ENCODE results near the gene TMEM81. TPM values are rescaled to one million over a fixed set of nuclear protein-coding genes. Genes with fewer than 3 reads are reported as not detected.
A peak's percentile ranks its signal among the peaks of the same experiment; 100 is the strongest.

Gene TMEM81
- total RNA-seq, 1 donor from 2014 or later: 3.7 TPM

DNA sequence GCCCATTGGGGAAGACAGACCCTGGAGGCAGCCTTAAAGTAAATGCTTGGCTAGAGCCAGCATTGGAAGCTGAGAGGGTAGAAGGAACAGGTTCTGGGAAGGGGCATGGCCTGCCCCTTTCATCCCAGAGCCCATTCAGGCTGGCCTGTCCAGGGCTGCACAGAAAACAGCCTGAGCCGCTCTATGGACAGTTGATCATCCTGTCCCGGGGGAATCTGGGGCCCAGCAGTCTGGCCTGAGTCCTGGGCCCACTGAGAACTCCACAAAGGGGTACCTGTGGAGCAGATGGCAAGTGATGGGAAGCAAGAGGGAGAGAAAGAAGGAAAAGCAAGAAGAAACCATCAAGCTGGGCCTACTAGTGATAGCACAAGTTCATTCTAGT is 13.2 kb downstream of the TMEM81 start:
- Mint-ChIP-seq H3K27ac (ENCODE audit: unreplicated experiment) (no peak overlapping the region), H3K4me1 (ENCODE audit: low read depth) (peaks cover 8% of the 10 kb centered on the region), H3K9me3 (ENCODE audit: low read depth) (no peaks in the 10 kb centered on the region), H3K36me3 (ENCODE audit: low read depth) (no peaks in the 10 kb centered on the region), H3K27me3 (ENCODE audit: low read depth) (no peaks in the 10 kb centered on the region), H3K4me3 (ENCODE audit: unreplicated experiment) (no peak overlapping the region)
- peak; percentile 36 for DNase-seq (ENCODE audit: low spot score)
- TF ChIP-seq, protein P1, sequence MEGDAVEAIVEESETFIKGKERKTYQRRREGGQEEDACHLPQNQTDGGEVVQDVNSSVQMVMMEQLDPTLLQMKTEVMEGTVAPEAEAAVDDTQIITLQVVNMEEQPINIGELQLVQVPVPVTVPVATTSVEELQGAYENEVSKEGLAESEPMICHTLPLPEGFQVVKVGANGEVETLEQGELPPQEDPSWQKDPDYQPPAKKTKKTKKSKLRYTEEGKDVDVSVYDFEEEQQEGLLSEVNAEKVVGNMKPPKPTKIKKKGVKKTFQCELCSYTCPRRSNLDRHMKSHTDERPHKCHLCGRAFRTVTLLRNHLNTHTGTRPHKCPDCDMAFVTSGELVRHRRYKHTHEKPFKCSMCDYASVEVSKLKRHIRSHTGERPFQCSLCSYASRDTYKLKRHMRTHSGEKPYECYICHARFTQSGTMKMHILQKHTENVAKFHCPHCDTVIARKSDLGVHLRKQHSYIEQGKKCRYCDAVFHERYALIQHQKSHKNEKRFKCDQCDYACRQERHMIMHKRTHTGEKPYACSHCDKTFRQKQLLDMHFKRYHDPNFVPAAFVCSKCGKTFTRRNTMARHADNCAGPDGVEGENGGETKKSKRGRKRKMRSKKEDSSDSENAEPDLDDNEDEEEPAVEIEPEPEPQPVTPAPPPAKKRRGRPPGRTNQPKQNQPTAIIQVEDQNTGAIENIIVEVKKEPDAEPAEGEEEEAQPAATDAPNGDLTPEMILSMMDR (IDR thresholded peaks at IDR 0.05): no peak

DNA sequence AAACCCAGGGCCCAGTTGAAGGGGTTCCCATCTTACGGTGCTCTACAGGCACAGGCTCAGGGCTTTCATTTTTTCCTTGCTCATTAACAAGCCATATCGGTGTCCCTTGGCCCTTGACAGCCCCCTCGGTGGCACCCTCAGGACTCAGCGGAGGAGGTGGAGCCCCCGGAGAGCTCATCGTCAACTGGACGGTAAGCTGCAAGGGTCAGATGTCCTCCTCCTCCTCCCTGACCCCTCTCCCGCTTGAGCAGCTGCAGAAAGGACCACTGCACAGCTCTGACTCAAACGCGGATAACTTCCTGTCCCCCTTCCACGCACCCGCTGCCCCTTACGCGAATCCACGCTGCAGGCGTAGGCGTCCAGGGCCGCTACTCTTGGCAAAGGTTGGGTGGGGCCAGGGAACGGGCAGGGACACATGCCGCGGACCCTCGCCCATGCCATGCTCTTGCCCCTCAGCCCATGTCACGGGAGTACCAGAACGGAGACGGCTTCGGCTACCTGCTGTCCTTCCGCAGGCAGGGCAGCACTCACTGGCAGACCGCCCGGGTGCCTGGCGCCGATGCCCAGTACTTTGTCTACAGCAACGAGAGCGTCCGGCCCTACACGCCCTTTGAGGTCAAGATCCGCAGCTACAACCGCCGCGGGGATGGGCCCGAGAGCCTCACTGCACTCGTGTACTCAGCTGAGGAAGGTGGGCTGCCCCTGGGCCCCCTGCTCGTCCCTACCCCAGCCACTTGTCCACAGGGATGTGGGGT is 14.7 kb downstream of the TMEM81 start:
- H3K27me3 Mint-ChIP-seq (ENCODE audit: low read depth): no peaks in the 10 kb centered on the region
- peak; percentile 94 for DNase-seq (ENCODE audit: low spot score)

DNA sequence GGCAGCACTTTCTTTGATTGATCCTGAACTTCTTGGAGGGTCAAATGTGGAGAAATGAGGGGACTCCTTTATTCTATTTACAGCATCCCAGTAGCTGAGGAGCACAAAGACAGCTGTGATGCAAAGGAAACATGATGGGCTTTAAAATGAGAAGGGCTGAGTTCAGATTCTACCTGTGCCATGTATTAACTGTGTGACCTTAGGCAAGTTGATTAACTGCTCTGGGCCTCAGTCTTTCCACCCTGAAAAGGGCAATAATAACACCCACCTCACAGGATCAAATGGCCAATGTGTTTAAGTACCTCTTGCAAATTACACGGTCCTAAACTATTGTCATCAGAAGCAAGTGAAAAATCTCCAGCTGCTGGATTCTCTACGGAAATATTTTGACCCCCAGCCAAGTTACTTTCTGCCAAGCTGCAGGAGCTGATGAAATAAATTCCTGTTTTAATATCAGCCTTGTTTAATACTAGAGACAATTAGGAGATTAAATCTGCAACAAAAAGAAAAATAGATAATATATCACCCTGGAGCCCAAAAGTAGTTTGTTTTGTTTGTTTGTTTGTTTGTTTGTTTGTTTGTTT is 15.7 kb downstream of the TMEM81 start:
- H3K36me3 Mint-ChIP-seq (ENCODE audit: low read depth): no peaks in the 10 kb centered on the region
- no peak overlapping the region for H3K4me3 Mint-ChIP-seq (ENCODE audit: unreplicated experiment)
- DNase-seq (ENCODE audit: low spot score): no peak
- TF ChIP-seq, protein P1 (IDR thresholded peaks at IDR 0.05): no peak
- no peaks in the 10 kb centered on the region for H3K9me3 Mint-ChIP-seq (ENCODE audit: low read depth)
- peaks cover 3% of the 10 kb centered on the region for H3K27me3 Mint-ChIP-seq (ENCODE audit: low read depth)
- peaks cover 8% of the 10 kb centered on the region for H3K4me1 Mint-ChIP-seq (ENCODE audit: low read depth)
- H3K27ac Mint-ChIP-seq (ENCODE audit: unreplicated experiment): no peak overlapping the region

More for the DNA sequence above, 14.7 kb downstream of the TMEM81 start:
- H3K4me1 Mint-ChIP-seq (ENCODE audit: low read depth): peaks cover 8% of the 10 kb centered on the region
- TF ChIP-seq, protein P1 (IDR thresholded peaks at IDR 0.05): no peak
- no peaks in the 10 kb centered on the region for H3K36me3 Mint-ChIP-seq (ENCODE audit: low read depth)
- H3K27ac Mint-ChIP-seq (ENCODE audit: unreplicated experiment): no peak overlapping the region
- H3K9me3 Mint-ChIP-seq (ENCODE audit: low read depth): no peaks in the 10 kb centered on the region
- H3K4me3 Mint-ChIP-seq (ENCODE audit: unreplicated experiment): no peak overlapping the region

DNA sequence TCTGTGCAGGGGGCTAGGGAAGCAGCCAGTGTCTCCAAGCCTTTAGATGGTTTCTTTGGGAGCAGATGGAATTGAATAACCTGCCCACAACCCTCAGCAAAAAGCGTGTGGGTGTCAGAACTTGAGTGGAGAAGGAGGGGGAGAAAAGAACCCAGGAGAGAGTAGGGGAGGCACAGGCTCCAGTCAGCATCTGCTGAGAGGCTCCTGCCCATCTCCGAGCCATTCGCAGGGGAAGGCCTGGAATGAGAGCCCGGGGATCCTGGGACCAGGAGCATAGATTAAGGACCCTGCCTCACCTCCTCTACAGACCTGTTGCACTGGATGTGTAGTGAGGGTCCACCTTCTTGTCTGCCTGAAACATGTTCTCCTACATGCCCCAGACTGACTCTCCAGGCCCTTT is 16.3 kb downstream of the TMEM81 start:
- H3K27ac Mint-ChIP-seq (ENCODE audit: unreplicated experiment): no peak overlapping the region
- no peaks in the 10 kb centered on the region for H3K9me3 Mint-ChIP-seq (ENCODE audit: low read depth)
- H3K36me3 Mint-ChIP-seq (ENCODE audit: low read depth): no peaks in the 10 kb centered on the region
- H3K27me3 Mint-ChIP-seq (ENCODE audit: low read depth): peaks cover 3% of the 10 kb centered on the region
- TF ChIP-seq, protein P1 (IDR thresholded peaks at IDR 0.05): no peak
- no peak overlapping the region for H3K4me3 Mint-ChIP-seq (ENCODE audit: unreplicated experiment)
- peaks cover 8% of the 10 kb centered on the region for H3K4me1 Mint-ChIP-seq (ENCODE audit: low read depth)
- peak; percentile 35 for DNase-seq (ENCODE audit: low spot score)

DNA sequence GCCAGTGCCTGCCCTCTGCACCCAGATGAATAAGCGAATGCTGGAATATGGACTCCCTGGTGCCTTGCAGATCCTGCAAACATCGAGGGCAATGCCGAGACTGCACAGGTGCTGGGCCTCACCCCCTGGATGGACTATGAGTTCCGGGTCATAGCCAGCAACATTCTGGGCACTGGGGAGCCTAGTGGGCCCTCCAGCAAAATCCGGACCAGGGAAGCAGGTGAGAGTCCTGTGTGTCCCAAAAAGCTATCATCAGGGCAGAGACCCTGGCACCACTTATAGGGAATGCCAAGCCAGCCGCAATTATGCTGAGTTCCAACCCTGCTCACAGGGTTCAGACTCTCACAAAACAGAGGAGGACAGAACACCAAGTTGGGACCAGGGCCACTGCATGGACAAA is 17.2 kb downstream of the TMEM81 start:
- DNase-seq (ENCODE audit: low spot score): peak; percentile 41
- no peaks in the 10 kb centered on the region for H3K36me3 Mint-ChIP-seq (ENCODE audit: low read depth)
- TF ChIP-seq, protein P1 (IDR thresholded peaks at IDR 0.05): no peak

More for the DNA sequence above, 17.2 kb downstream of the TMEM81 start:
- H3K9me3 Mint-ChIP-seq (ENCODE audit: low read depth): no peaks in the 10 kb centered on the region
- H3K4me1 Mint-ChIP-seq (ENCODE audit: low read depth): peaks cover 8% of the 10 kb centered on the region
- H3K27me3 Mint-ChIP-seq (ENCODE audit: low read depth): peaks cover 3% of the 10 kb centered on the region
- H3K4me3 Mint-ChIP-seq (ENCODE audit: unreplicated experiment): no peak overlapping the region
- no peak overlapping the region for H3K27ac Mint-ChIP-seq (ENCODE audit: unreplicated experiment)

All from chondrocyte (in vitro differentiated cells).